Tibial nerve (tissue), 4 donors: ENCODE results near the gene TUBGCP6. TPM values are rescaled to one million over a fixed set of nuclear protein-coding genes. Genes with fewer than 3 reads are reported as not detected.

Experiments used
- DNase-seq, 2 donors: peaks; one replicate each; pipeline ENCODE4 v3.0.0-alpha.2; 2019; ENCODE audit warnings: low spot score in 2 of 2
- H3K27ac ChIP-seq, 4 donors: fragments of 200-600 bp; sonication (generic) in 3 of 4; one replicate each; pipeline ENCODE4 v1.5.1; 2017 to 2019; ENCODE audit warnings: mild to moderate bottlenecking in 1 of 4
- H3K27me3 ChIP-seq, 2 donors: fragments of 200-600 bp; sonication (generic) in 1 of 2; one replicate each; pipeline versions ENCODE4 v1.5.1 to v1.6.0; 2017 to 2019
- H3K36me3 ChIP-seq, 3 donors: fragments of 200-600 bp; sonication (generic); one replicate each; pipeline ENCODE4 v1.5.1; 2018 to 2019
- H3K4me1 ChIP-seq, 4 donors: fragments of 200-600 bp; sonication (generic) in 3 of 4; one replicate each; pipeline ENCODE4 v1.5.1; 2017 to 2019
- H3K4me3 ChIP-seq, 4 donors: fragments of 200-600 bp; sonication (generic) in 3 of 4; one replicate each; pipeline ENCODE4 v1.5.1; 2017 to 2019; ENCODE audit warnings: mild to moderate bottlenecking in 1 of 4, moderate library complexity in 1 of 4
- H3K9me3 ChIP-seq, 4 donors: fragments of 200-600 bp; sonication (generic) in 3 of 4; one replicate each; pipeline ENCODE4 v1.5.1; 2017 to 2019
- CTCF ChIP-seq, 5 experiments: fragments of 200-600 bp in 3 of 5; fragments of 450-650 bp in 2 of 5; sonication (generic) in 3 of 5; IDR thresholded peaks; one replicate each; pipeline ENCODE4 v1.5.1; 2016 to 2019; ENCODE audit warnings: antibody characterized with exemption in 5 of 5, mild to moderate bottlenecking in 3 of 5, moderate library complexity in 2 of 5
- EP300 ChIP-seq, 2 donors: sonication (generic); formaldehyde crosslinking; IDR thresholded peaks; one replicate each; pipeline ENCODE4 v1.6.1; 2017; ENCODE audit warnings: antibody characterized with exemption in 2 of 2, mild to moderate bottlenecking in 1 of 2
- POLR2A ChIP-seq, 2 donors: fragments of 450-650 bp; IDR thresholded peaks; one replicate each; pipeline ENCODE4 v1.6.1; 2017; ENCODE audit warnings: antibody characterized with exemption in 2 of 2, mild to moderate bottlenecking in 2 of 2, moderate library complexity in 2 of 2
- WGBS, 2 donors: methylation state at CpG; one replicate each; pipeline ENCODE4 v1.1.5; 2018; 5-methylcytosine and 5-hydroxymethylcytosine counted together
- total RNA-seq, 4 donors: library from RNA; depleted of rRNA; stranded (reverse); fragments of >200 nt; gene quantifications; one replicate each; pipeline ENCODE4 v1.1.0, GENCODE V29; 2016

Gene TUBGCP6
- total RNA-seq, 4 donors from 2014 or later = 72.2 to 127 (median 78.6) TPM

- H3K27me3 ChIP-seq = no peaks in the 10 kb centered on the region
- peaks cover 0 to 26% (median 19%) of the 10 kb centered on the region in 4 donors for H3K4me1 ChIP-seq
- H3K9me3 ChIP-seq = no peaks in the 10 kb centered on the region
- DNase-seq = no peak
- no peak overlapping the region for H3K27ac ChIP-seq
- H3K4me3 ChIP-seq = no peak overlapping the region
- peaks cover 0 to 62% (median 7%) of the 10 kb centered on the region in 3 donors for H3K36me3 ChIP-seq
- TF ChIP-seq CTCF (IDR thresholded peaks at IDR 0.05) (no peak), POLR2A (IDR thresholded peaks at IDR 0.05) (no peak), EP300 (IDR thresholded peaks at IDR 0.05) (no peak)
- 77 to 88% methylated on average over 11 to 14 of the region's 16 CpGs for WGBS, 2 donors
These were observed 46.2 kb downstream of the TUBGCP6 start for GRCh38 chr22:50198624-50199017.

GRCh38 chr22:50197856-50198623, 46.8 kb downstream of the TUBGCP6 start:
- 88 to 93% methylated on average over 12 to 56 of the region's 61 CpGs for WGBS, 2 donors
- Histone ChIP-seq H3K27me3 (no peaks in the 10 kb centered on the region), H3K27ac (no peak overlapping the region), H3K36me3 (peaks cover 0 to 62% (median 7%) of the 10 kb centered on the region in 3 donors), H3K4me1 (peaks cover 0 to 26% (median 22%) of the 10 kb centered on the region in 4 donors), H3K4me3 (no peak overlapping the region), H3K9me3 (no peaks in the 10 kb centered on the region)
- TF ChIP-seq CTCF (IDR thresholded peaks at IDR 0.05) (no peak), POLR2A (IDR thresholded peaks at IDR 0.05) (no peak), EP300 (IDR thresholded peaks at IDR 0.05) (no peak)
- DNase-seq = no peak

GRCh38 chr22:50197000-50197800, 47.6 kb downstream of the TUBGCP6 start:
- peaks cover 0 to 26% (median 20%) of the 10 kb centered on the region in 4 donors for H3K4me1 ChIP-seq
- H3K27me3 ChIP-seq = no peaks in the 10 kb centered on the region
- no peak for DNase-seq
- H3K4me3 ChIP-seq = no peak overlapping the region
- no peak overlapping the region for H3K27ac ChIP-seq
- H3K9me3 ChIP-seq = no peaks in the 10 kb centered on the region
- H3K36me3 ChIP-seq = peaks cover 0 to 65% (median 7%) of the 10 kb centered on the region in 3 donors
- TF ChIP-seq EP300 (IDR thresholded peaks at IDR 0.05) (no peak), POLR2A (IDR thresholded peaks at IDR 0.05) (no peak), CTCF (IDR thresholded peaks at IDR 0.05) (no peak)
- WGBS, 2 donors = 82% methylated on average over 16 to 19 of the region's 23 CpGs

GRCh38 chr22:50196256-50196655, 48.6 kb downstream of the TUBGCP6 start:
- H3K4me3 ChIP-seq = no peak overlapping the region
- H3K27ac ChIP-seq = no peak overlapping the region
- TF ChIP-seq CTCF (IDR thresholded peaks at IDR 0.05) (no peak), POLR2A (IDR thresholded peaks at IDR 0.05) (no peak), EP300 (IDR thresholded peaks at IDR 0.05) (no peak)
- no peaks in the 10 kb centered on the region for H3K9me3 ChIP-seq
- no peak for DNase-seq
- peaks cover 0 to 65% (median 7%) of the 10 kb centered on the region in 3 donors for H3K36me3 ChIP-seq
- WGBS, 2 donors = 87 to 90% methylated on average over 8 to 18 of the region's 18 CpGs
- no peaks in the 10 kb centered on the region for H3K27me3 ChIP-seq
- peaks cover 0 to 29% (median 17%) of the 10 kb centered on the region in 4 donors for H3K4me1 ChIP-seq
